ENCODE data around the gene STEAP4. TPM values are rescaled to one million over a fixed set of nuclear protein-coding genes. Genes with fewer than 3 reads are reported as not detected.

Gene STEAP4
- total and polyA plus RNA-seq, 2 donors (not counting 1 experiment from before 2014, with no cell fraction given): 0.94 to 0.99 TPM

DNA sequence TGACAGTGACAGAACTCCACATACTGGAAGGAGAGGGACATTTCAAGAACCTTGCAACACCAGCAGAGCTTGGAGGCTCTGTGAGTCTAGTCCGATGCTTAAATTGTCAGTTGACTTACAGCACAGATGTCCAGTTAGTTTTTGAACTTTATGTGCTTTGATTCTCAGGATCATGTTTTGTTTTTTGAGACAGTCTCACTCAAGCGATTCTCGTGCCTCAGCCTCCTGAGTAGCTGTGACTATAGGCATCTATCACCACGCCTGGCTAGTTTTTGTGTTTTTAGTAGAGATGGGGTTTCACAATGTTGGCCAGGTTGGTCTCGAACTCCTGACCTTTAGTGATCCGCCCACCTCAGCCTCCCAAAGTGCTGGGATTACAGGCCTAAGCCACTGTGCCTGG, 31.8 kb upstream of the STEAP4 start:
- Histone ChIP-seq H3K27ac (ENCODE audit: insufficient read depth, low read length) (no peak overlapping the region), H3K27me3 (ENCODE audit: control insufficient read depth, insufficient read depth, low read length) (no peaks in the 10 kb centered on the region), H3K9me3 (ENCODE audit: control insufficient read depth, insufficient read depth, low read depth, low read length) (no peaks in the 10 kb centered on the region), H3K79me2 (ENCODE audit: control insufficient read depth, insufficient read depth, low read length) (no peaks in the 10 kb centered on the region), H3K9ac (ENCODE audit: insufficient read depth, low read length) (no peak overlapping the region), H3K4me1 (ENCODE audit: control insufficient read depth, extremely low read depth, insufficient read depth, low read length) (no peaks in the 10 kb centered on the region), H4K20me1 (ENCODE audit: control insufficient read depth, extremely low read depth, insufficient read depth, low read length) (no peaks in the 10 kb centered on the region), H2AFZ (ENCODE audit: low read length) (no peak overlapping the region), H3K4me3 (replicated peaks in 1 of 4; ENCODE audit: control extremely low read depth in 1 of 4, insufficient read depth in 1 of 4, low read depth in 3 of 4, low read length in 4 of 4) (no peak overlapping the region), H3K36me3 (ENCODE audit: control insufficient read depth, insufficient read depth, low read length) (no peaks in the 10 kb centered on the region), H3K4me2 (ENCODE audit: extremely low read depth, insufficient read depth, low read length) (no peak overlapping the region)
- TF ChIP-seq, protein P1, sequence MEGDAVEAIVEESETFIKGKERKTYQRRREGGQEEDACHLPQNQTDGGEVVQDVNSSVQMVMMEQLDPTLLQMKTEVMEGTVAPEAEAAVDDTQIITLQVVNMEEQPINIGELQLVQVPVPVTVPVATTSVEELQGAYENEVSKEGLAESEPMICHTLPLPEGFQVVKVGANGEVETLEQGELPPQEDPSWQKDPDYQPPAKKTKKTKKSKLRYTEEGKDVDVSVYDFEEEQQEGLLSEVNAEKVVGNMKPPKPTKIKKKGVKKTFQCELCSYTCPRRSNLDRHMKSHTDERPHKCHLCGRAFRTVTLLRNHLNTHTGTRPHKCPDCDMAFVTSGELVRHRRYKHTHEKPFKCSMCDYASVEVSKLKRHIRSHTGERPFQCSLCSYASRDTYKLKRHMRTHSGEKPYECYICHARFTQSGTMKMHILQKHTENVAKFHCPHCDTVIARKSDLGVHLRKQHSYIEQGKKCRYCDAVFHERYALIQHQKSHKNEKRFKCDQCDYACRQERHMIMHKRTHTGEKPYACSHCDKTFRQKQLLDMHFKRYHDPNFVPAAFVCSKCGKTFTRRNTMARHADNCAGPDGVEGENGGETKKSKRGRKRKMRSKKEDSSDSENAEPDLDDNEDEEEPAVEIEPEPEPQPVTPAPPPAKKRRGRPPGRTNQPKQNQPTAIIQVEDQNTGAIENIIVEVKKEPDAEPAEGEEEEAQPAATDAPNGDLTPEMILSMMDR (conservative IDR thresholded peaks at IDR 0.05 in 1 of 2, IDR thresholded peaks at IDR 0.05 in 1 of 2; ENCODE audit: low read depth in 1 of 2, low read length in 2 of 2): no peak
- no peak for TF ChIP-seq EZH2 (IDR thresholded peaks at IDR 0.05; ENCODE audit: low read length, missing control alignments)
- DNase-seq (ENCODE audit: low read depth in 2 of 2): no peak

DNA sequence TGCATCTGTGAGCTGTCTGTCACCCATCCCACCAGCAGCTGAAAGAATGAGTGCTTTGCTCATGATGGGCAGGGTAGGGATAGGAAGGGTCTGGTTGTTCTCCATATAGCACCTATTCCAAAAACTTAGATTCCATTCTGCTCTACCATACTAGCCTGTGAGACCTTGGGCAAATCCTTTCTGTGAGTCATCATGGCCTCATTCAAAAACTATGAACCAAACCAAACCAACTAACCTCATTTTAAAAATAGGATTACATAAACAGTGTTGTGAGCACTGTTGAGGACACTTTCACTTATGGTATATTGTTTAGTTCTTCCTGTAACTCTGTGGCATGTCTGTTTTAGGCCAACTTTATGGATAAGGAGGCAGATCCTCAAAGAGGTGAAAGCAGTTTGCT, 30.9 kb upstream of the STEAP4 start:
- no peak for TF ChIP-seq EZH2 (IDR thresholded peaks at IDR 0.05; ENCODE audit: low read length, missing control alignments)
- TF ChIP-seq, protein P1 (conservative IDR thresholded peaks at IDR 0.05 in 1 of 2, IDR thresholded peaks at IDR 0.05 in 1 of 2; ENCODE audit: low read depth in 1 of 2, low read length in 2 of 2): no peak
- Histone ChIP-seq H2AFZ (ENCODE audit: low read length) (no peak overlapping the region), H3K79me2 (ENCODE audit: control insufficient read depth, insufficient read depth, low read length) (no peaks in the 10 kb centered on the region), H3K9ac (ENCODE audit: insufficient read depth, low read length) (no peak overlapping the region), H3K4me3 (replicated peaks in 1 of 4; ENCODE audit: control extremely low read depth in 1 of 4, insufficient read depth in 1 of 4, low read depth in 3 of 4, low read length in 4 of 4) (no peak overlapping the region), H3K27me3 (ENCODE audit: control insufficient read depth, insufficient read depth, low read length) (no peaks in the 10 kb centered on the region), H3K4me2 (ENCODE audit: extremely low read depth, insufficient read depth, low read length) (no peak overlapping the region), H3K27ac (ENCODE audit: insufficient read depth, low read length) (no peak overlapping the region), H3K9me3 (ENCODE audit: control insufficient read depth, insufficient read depth, low read depth, low read length) (no peaks in the 10 kb centered on the region), H3K4me1 (ENCODE audit: control insufficient read depth, extremely low read depth, insufficient read depth, low read length) (no peaks in the 10 kb centered on the region), H3K36me3 (ENCODE audit: control insufficient read depth, insufficient read depth, low read length) (no peaks in the 10 kb centered on the region), H4K20me1 (ENCODE audit: control insufficient read depth, extremely low read depth, insufficient read depth, low read length) (no peaks in the 10 kb centered on the region)
- peak; percentile 20 to 71 for DNase-seq (ENCODE audit: low read depth in 2 of 2)

DNA sequence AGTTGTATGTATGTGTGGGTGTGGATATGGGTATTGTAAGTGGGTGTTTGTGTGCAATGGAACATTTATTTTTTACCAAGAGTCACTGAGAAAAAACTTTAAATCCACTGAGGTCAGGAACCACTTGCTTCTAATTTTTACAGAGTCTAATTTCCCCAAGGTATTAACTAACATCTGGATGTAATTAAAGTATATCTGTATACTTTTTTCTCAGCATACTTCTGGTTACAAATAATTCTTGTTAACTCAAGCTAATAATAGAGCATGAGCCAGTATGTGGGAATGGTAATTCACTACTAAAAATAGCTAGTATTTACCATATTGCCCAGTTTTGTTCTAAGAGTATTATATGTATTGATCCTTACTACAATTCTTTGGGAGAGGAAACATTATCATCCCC, 24.6 kb upstream of the STEAP4 start:
- no peaks in the 10 kb centered on the region for H3K9me3 ChIP-seq (ENCODE audit: control insufficient read depth, insufficient read depth, low read depth, low read length)
- H4K20me1 ChIP-seq (ENCODE audit: control insufficient read depth, extremely low read depth, insufficient read depth, low read length): no peaks in the 10 kb centered on the region
- no peaks in the 10 kb centered on the region for H3K79me2 ChIP-seq (ENCODE audit: control insufficient read depth, insufficient read depth, low read length)
- H3K4me3 ChIP-seq (replicated peaks in 1 of 4; ENCODE audit: control extremely low read depth in 1 of 4, insufficient read depth in 1 of 4, low read depth in 3 of 4, low read length in 4 of 4): no peak overlapping the region
- H3K27me3 ChIP-seq (ENCODE audit: control insufficient read depth, insufficient read depth, low read length): no peaks in the 10 kb centered on the region
- no peak overlapping the region for H3K4me2 ChIP-seq (ENCODE audit: extremely low read depth, insufficient read depth, low read length)
- TF ChIP-seq EZH2 (IDR thresholded peaks at IDR 0.05; ENCODE audit: low read length, missing control alignments): no peak
- TF ChIP-seq, protein P1 (conservative IDR thresholded peaks at IDR 0.05 in 1 of 2, IDR thresholded peaks at IDR 0.05 in 1 of 2; ENCODE audit: low read depth in 1 of 2, low read length in 2 of 2): no peak
- H3K4me1 ChIP-seq (ENCODE audit: control insufficient read depth, extremely low read depth, insufficient read depth, low read length): no peaks in the 10 kb centered on the region
- no peaks in the 10 kb centered on the region for H3K36me3 ChIP-seq (ENCODE audit: control insufficient read depth, insufficient read depth, low read length)
- no peak overlapping the region for H3K9ac ChIP-seq (ENCODE audit: insufficient read depth, low read length)
- no peak overlapping the region for H3K27ac ChIP-seq (ENCODE audit: insufficient read depth, low read length)
- no peak overlapping the region for H2AFZ ChIP-seq (ENCODE audit: low read length)
- DNase-seq (ENCODE audit: low read depth in 2 of 2): no peak

Data from fibroblast of lung (primary cell).